Activated effector memory CD4-positive, alpha-beta T cell treated with Interleukin-2 at 50 U/mL for 16 hours (primary cell): Measurements from ENCODE around the gene GALNTL6.
"Not testable (repeated sequence)": the region's sequence is repeated elsewhere in the genome, so short reads cannot be mapped to it uniquely, and the experiment has no call there.

Experiments
- DNase-seq: peaks from one replicate; pipeline ENCODE4 v3.0.0-alpha.2; 2020

The GALNTL6 gene

GRCh38 chr4:172963498-172964294, 1150.5 kb downstream of the GALNTL6 start:
- DNase-seq: no peak

DNA sequence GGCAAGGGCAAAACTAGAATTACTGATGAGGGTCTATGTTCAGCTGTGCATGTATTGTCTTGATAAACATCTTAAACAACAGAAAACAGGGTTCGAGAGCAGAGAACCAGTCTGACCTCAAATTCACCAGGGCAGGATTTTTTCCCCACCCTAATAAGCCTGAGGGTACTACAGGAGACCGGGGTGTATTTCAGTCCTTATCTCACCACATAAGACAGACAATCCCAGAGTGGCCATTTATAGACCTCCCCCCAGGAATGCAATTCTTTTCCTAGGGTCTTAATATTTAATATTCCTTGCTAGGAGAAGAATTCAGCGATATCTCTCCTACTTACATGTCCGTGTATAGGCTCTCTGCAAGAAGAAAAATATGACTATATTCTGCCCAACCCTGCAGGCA, 1157.0 kb downstream of the GALNTL6 start:
- DNase-seq: not testable (repeated sequence)

DNA sequence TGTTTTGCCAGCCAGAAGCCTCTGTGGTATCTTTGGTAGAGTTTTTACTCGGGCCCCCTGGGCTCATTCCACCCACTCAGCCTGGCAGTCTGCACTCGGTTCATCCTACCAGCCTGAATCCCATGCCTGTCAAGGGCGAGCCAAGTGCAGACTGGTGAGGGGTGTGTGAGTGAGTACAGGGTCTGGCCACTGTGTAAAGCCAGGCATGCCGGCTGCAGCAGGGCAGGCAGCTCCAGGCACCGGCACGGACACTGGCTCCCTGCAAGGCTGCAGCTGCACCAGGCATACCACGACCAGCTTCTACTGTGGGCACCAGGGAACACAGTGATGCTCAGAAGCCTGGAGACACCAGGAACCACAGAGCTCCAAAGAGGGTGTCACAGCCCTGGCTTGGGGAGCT, 1161.4 kb downstream of the GALNTL6 start:
- DNase-seq: no peak

- DNase-seq: no peak
Measured at GRCh38 chr4:172975651-172976229, 1162.5 kb downstream of the GALNTL6 start.

- DNase-seq: not testable (repeated sequence)
Measured at GRCh38 chr4:172977491-172978041, 1164.4 kb downstream of the GALNTL6 start.

GRCh38 chr4:172978848-172979247, 1165.6 kb downstream of the GALNTL6 start:
- DNase-seq: no peak

DNA sequence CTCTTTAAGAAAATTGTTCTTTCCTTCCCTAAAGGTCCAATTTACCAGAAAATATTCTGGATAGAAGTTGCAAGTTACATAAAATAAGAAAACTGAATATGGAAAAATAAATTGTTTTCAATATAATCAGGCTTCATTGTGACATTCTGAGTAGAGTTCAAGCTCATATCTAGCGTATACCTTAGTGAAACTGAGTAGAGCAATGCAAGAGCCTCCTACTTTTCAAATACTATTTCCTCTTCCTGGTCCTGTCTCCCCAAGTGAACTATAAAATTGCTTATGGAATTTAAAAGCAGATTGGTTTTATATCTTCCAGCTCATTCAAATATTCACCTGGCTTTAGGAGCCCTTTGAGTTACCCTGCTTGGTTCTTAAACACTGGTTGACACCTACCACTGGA, 1166.1 kb downstream of the GALNTL6 start:
- DNase-seq: no peak

DNA sequence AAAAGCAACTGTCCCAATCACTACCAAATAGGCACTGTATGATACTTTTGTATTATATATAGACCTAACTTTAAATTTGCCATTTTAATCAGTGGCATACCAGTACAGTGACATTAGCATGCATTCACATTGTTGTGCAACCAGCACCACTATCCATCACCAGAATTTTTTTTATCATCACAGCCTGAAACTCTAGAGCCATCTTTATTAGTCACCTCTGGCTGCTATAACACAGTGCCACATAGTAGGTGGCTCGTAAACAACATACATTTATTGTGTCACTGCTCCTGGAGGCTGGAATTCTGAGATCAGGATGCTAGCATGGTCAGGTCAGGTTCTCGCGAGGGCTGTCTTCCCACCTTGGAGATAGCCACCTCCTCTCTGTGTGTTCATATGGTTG, 1167.0 kb downstream of the GALNTL6 start:
- DNase-seq: no peak

DNA sequence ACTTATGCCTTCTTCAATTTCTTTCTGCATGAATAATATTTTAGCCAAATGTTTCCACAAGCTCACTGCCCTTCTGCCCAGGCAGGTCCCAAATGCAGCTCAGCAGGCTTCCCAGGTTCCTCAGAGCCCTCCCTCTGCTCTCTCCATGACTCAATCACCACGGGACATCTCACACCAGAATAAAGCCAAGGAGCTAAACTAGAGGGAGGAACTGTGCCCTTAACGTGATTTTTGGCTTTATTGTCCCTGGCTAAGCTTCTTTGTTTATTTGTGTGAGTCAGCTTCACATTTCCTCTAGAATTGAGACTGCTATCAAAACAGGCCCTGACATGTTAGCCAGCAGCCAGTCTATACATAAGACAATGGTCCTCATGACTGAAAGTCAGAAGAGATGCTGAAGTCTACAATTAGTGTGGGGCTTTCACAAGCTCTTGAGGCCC, 1169.0 kb downstream of the GALNTL6 start:
- no peak for DNase-seq

- no peak for DNase-seq
Measured at GRCh38 chr4:172983014-172983413, 1169.8 kb downstream of the GALNTL6 start.

- DNase-seq: no peak
Measured at GRCh38 chr4:172983631-172984030, 1170.4 kb downstream of the GALNTL6 start.

GRCh38 chr4:172985552-172985951, 1172.3 kb downstream of the GALNTL6 start:
- no peak for DNase-seq

GRCh38 chr4:172986114-172986513, 1172.9 kb downstream of the GALNTL6 start:
- DNase-seq: no peak

- DNase-seq: no peak
Measured at GRCh38 chr4:172989984-172990820, 1177.0 kb downstream of the GALNTL6 start.

GRCh38 chr4:172992648-172993378, 1179.6 kb downstream of the GALNTL6 start:
- no peak for DNase-seq

GRCh38 chr4:172995161-172995560, 1182.0 kb downstream of the GALNTL6 start:
- no peak for DNase-seq

DNA sequence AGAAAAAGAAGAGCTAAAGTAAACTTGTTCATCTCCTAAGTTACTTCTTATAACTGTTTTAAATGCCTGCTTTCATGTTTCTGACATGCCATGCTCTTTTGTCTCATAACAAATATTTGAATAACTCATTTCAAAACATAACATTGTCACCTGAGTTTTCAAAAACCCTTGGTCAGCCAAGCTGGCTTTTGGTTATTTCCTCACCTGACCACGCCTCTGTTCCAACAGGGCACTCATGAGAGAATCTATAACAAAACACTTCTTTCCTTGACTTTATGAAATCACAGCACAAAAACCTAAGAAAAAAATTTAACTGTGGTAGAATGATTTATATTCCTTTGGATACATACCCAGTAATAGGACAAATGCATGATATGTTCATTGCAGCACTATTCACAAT, 1182.5 kb downstream of the GALNTL6 start:
- DNase-seq: no peak

DNA sequence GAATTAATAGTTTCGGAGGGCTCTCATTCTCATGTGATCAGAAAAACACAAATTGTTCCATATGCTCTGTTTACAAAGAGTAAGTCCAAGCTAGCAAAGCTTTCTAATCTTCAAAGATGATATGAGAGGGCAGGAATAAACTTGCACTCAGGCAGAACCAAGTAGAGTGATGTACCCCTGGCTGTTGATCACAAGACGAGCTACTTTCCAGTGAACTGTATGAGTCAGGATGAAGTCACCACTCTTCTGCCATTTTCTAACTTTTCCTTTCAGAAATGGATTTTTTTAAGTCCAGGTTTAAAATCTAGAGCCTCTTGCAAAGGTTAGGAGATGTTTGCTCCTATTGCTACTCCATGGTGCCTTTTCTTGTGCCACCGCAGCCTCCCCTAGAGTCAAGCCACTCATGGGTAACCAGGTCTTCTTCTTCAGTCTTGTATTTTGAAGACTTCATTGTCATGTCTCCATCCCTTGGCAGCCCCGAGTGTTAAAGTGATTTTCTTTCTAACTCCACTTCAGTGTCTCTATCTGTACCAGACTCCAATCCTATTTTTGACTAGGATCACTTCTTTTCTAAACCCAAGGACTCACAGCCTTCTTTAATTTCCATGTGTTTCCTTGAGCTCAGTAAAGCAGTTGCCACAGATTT, 1183.5 kb downstream of the GALNTL6 start:
- DNase-seq: no peak

GRCh38 chr4:172997217-172997609, 1184.0 kb downstream of the GALNTL6 start:
- DNase-seq: no peak

GRCh38 chr4:172997856-172998255, 1184.7 kb downstream of the GALNTL6 start:
- no peak for DNase-seq

- DNase-seq: no peak
Measured at GRCh38 chr4:172998527-172999469, 1185.6 kb downstream of the GALNTL6 start.
